H1 (cell line): ENCODE data around the gene THSD1.

Source experiments
- EZH2 ChIP-seq: fragments of 200-600 bp; sonication (generic); IDR thresholded peaks from 2 replicates; pipeline ENCODE4 v1.7.1; 2012; ENCODE audit warnings: low read depth, mild to moderate bottlenecking, moderate library complexity, low read length, inconsistent platforms; ENCODE audit not compliant: severe bottlenecking
- FOSL1 ChIP-seq: IDR thresholded peaks from 2 replicates; pipeline ENCODE4 v1.6.1; 2011; ENCODE audit warnings: mild to moderate bottlenecking, low read depth, low read length, moderate library complexity; ENCODE audit not compliant: insufficient read depth
- HDAC2 ChIP-seq, 2 experiments: fragments of 300-600 bp in 1 of 2; sonication (generic) in 1 of 2; IDR thresholded peaks; 2 replicates each; pipeline ENCODE4 v1.6.1; 2011 to 2012; ENCODE audit warnings: low read depth in 2 of 2, low read length in 2 of 2, mild to moderate bottlenecking in 2 of 2, moderate library complexity in 2 of 2, borderline replicate concordance in 1 of 2, inconsistent platforms in 1 of 2
- JUN ChIP-seq: IDR thresholded peaks from 2 replicates; pipeline ENCODE4 v1.6.1; 2011; ENCODE audit warnings: low read depth, mild to moderate bottlenecking, improper control_type of control experiment, low read length
- JUND ChIP-seq: IDR thresholded peaks from 2 replicates; pipeline ENCODE4 v1.6.1; 2011; ENCODE audit warnings: mild to moderate bottlenecking, improper control_type of control experiment, low read length
- NANOG ChIP-seq: IDR thresholded peaks from 2 replicates; pipeline ENCODE4 v1.6.1; 2011; ENCODE audit warnings: low read length, low read depth, mild to moderate bottlenecking, inconsistent platforms; ENCODE audit not compliant: insufficient read depth, poor library complexity, severe bottlenecking
- POLR2A ChIP-seq, 2 experiments: IDR thresholded peaks; 1 replicate in 1 of 2; 2 replicates in 1 of 2; pipeline ENCODE4 v1.6.1; 2011; ENCODE audit warnings: low read depth in 2 of 2, low read length in 2 of 2, mild to moderate bottlenecking in 2 of 2; ENCODE audit errors: control extremely low read depth in 1 of 2
- POLR2AphosphoS5 ChIP-seq: IDR thresholded peaks from 2 replicates; pipeline ENCODE4 v1.6.1; 2011; ENCODE audit warnings: low read depth, low read length
- TEAD4 ChIP-seq: IDR thresholded peaks from 2 replicates; pipeline ENCODE4 v1.6.1; 2012; ENCODE audit warnings: low read depth, low read length, inconsistent platforms, mixed read lengths
- YY1 ChIP-seq: IDR thresholded peaks from 2 replicates; pipeline ENCODE4 v1.6.1; 2011; ENCODE audit warnings: low read depth, mild to moderate bottlenecking, low read length
- ZNF274 ChIP-seq: IDR thresholded peaks from 2 replicates; pipeline ENCODE4 v1.7.0; 2012; ENCODE audit warnings: low read length, borderline replicate concordance; ENCODE audit errors: extremely low read depth
- TF ChIP-seq, protein P1 (sequence below), 3 experiments: IDR thresholded peaks; 1 replicate in 2 of 3; 2 replicates in 1 of 3; pipeline versions ENCODE4 v1.5.1 to v1.6.1; 2011; ENCODE audit warnings: low read length in 3 of 3, mild to moderate bottlenecking in 3 of 3, inconsistent platforms in 2 of 3, low read depth in 1 of 3, moderate library complexity in 1 of 3; ENCODE audit not compliant: insufficient read depth in 1 of 3; ENCODE audit errors: control extremely low read depth in 1 of 3

GRCh38 chr13:52450012-52450792, 44.2 kb upstream of the THSD1 start, which contains the start of gene VPS36:
- TF ChIP-seq EZH2 (no peak), POLR2A (IDR thresholded peaks at IDR 0.05; ENCODE audit: control extremely low read depth in 1 of 2, low read depth in 2 of 2, low read length in 2 of 2) (peak; percentile 94), ZNF274 (no peak), FOSL1 (no peak), YY1 (peak; percentile 93), TEAD4 (peak; percentile 20), HDAC2 (IDR thresholded peaks at IDR 0.05; ENCODE audit: borderline replicate concordance in 1 of 2, low read depth in 2 of 2, low read length in 2 of 2) (peak in 1 of 2 experiments; percentile 64; a peak in 1 of 4 replicates), JUND (0 out of 2 replicates have a peak, but pooled peaks have one; percentile 4), NANOG (peak; percentile 55), JUN (no peak; the same call in 1 of the 2 replicates), POLR2AphosphoS5 (peak; percentile 83)
- TF ChIP-seq, protein P1, sequence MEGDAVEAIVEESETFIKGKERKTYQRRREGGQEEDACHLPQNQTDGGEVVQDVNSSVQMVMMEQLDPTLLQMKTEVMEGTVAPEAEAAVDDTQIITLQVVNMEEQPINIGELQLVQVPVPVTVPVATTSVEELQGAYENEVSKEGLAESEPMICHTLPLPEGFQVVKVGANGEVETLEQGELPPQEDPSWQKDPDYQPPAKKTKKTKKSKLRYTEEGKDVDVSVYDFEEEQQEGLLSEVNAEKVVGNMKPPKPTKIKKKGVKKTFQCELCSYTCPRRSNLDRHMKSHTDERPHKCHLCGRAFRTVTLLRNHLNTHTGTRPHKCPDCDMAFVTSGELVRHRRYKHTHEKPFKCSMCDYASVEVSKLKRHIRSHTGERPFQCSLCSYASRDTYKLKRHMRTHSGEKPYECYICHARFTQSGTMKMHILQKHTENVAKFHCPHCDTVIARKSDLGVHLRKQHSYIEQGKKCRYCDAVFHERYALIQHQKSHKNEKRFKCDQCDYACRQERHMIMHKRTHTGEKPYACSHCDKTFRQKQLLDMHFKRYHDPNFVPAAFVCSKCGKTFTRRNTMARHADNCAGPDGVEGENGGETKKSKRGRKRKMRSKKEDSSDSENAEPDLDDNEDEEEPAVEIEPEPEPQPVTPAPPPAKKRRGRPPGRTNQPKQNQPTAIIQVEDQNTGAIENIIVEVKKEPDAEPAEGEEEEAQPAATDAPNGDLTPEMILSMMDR (IDR thresholded peaks at IDR 0.05; ENCODE audit: control extremely low read depth in 1 of 3, insufficient read depth in 1 of 3, low read depth in 1 of 3, low read length in 3 of 3), result peak; percentile 89 to 99 (median 98)
